Kidney (tissue), 14 donors: ENCODE results near the gene LRRC57. TPM values are rescaled to one million over a fixed set of nuclear protein-coding genes. Genes with fewer than 3 reads are reported as not detected.
A peak's percentile ranks its signal among the peaks of the same experiment; 100 is the strongest.

Experiments
- DNase-seq, 5 donors: peaks; one replicate each; pipeline ENCODE4 v3.0.0-alpha.2; 2013 to 2020
- FAIRE-seq: peaks from 2 replicates; lab custom pipeline; 2012; peaks lifted over from hg19 to GRCh38; lab: Jason Lieb, UNC
- H3K27ac ChIP-seq, 2 donors: one replicate each; pipeline ENCODE4 v1.7.0; 2013; ENCODE audit warnings: low read depth in 2 of 2, low read length in 2 of 2, inconsistent platforms in 1 of 2
- H3K27me3 ChIP-seq: one replicate; pipeline ENCODE4 v1.7.1; 2013; ENCODE audit warnings: low read length, inconsistent platforms; ENCODE audit not compliant: control insufficient read depth, insufficient read depth
- H3K36me3 ChIP-seq, 3 donors: one replicate each; pipeline versions ENCODE4 v1.7.0 to v1.7.1; 2013; ENCODE audit warnings: low read length in 3 of 3, control low read depth in 1 of 3, inconsistent platforms in 1 of 3; ENCODE audit not compliant: insufficient read depth in 3 of 3, control insufficient read depth in 2 of 3
- H3K4me1 ChIP-seq, 3 donors: one replicate each; pipeline versions ENCODE4 v1.7.0 to v1.7.1; 2013; ENCODE audit warnings: low read length in 3 of 3, inconsistent platforms in 1 of 3, low read depth in 1 of 3; ENCODE audit not compliant: control insufficient read depth in 2 of 3, insufficient read depth in 2 of 3
- H3K4me3 ChIP-seq, 3 donors: one replicate each; pipeline versions ENCODE4 v1.7.0 to v1.8.1; 2013; ENCODE audit warnings: low read length in 3 of 3, control low read depth in 1 of 3, inconsistent platforms in 1 of 3
- H3K9ac ChIP-seq, 3 donors: one replicate each; pipeline versions ENCODE4 v1.7.0 to v1.7.1; 2013; ENCODE audit warnings: low read length in 3 of 3, control low read depth in 1 of 3, inconsistent platforms in 1 of 3
- H3K9me3 ChIP-seq, 3 donors: one replicate each; pipeline versions ENCODE4 v1.7.0 to v1.7.1; 2013; ENCODE audit warnings: low read length in 3 of 3, control low read depth in 1 of 3, inconsistent platforms in 1 of 3; ENCODE audit not compliant: control insufficient read depth in 2 of 3, insufficient read depth in 1 of 3
- intact Hi-C: fragments of 100-400 bp; cut with DNase I; formaldehyde crosslinking; loops from one replicate; pipeline ENCODE4 v1.11.1; 2022
- polyA plus RNA-seq: library from polyadenylated mRNA; stranded (reverse); fragments of 350-450 nt; fragmentation: Illumina TruSeq; extraction: RNeasy Lipid Tissue Mini Kit (QIAGEN cat#74804); gene quantifications from one replicate; pipeline ENCODE4 v1.2.3, GENCODE V29; 2014; ENCODE audit warnings: low read depth, low replicate concordance; ENCODE audit not compliant: insufficient read depth
- total RNA-seq: library from RNA; stranded (reverse); fragmentation: NEBNext Ultra II Directional; extraction: Animal tissue kit (Norgen Biotek cat#: 25700); gene quantifications from one replicate; pipeline ENCODE4 v1.2.1, GENCODE V29; 2021
- TF ChIP-seq, protein P1 (sequence below): IDR thresholded peaks from 3 replicates; pipeline ENCODE4 v1.5.1; 2012; ENCODE audit warnings: mild to moderate bottlenecking, moderate library complexity, borderline replicate concordance; ENCODE audit not compliant: insufficient read depth; ENCODE audit errors: extremely low read depth
- donor health status: control.
- donor health status: control.
- donor health status: control.
- donor health status: control.
- donor health status: control.
- donor health status: DM: yes; HTN: yes; CAD: no.
- donor health status: Normal renal cell carcinoma (clear cell type).

Gene LRRC57
- total and polyA plus RNA-seq, 2 donors from 2014 or later: 8.6 to 21.1 TPM

DNA sequence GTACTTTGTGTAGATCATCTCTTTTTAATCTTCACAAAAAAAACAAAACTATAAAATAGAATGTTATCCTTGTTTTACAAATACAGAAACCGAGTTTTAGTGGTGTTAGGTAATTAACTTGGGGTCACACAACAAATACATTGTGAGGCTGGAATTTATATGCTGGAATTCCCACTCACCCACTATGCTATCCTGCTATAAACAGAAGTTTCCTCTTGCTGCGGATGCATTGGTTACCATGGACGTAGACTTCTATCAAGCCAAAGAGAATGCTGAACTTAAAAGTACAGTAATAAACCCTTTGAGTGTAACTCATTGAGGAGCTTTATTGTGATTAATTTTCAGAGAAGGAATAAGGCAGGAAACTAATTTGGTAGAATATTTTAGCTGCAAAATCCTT is 44.0 kb downstream of the LRRC57 start:
- DNase-seq: peak in 1 of 5 donors; percentile 18
- intact Hi-C loops: no loop called here

DNA sequence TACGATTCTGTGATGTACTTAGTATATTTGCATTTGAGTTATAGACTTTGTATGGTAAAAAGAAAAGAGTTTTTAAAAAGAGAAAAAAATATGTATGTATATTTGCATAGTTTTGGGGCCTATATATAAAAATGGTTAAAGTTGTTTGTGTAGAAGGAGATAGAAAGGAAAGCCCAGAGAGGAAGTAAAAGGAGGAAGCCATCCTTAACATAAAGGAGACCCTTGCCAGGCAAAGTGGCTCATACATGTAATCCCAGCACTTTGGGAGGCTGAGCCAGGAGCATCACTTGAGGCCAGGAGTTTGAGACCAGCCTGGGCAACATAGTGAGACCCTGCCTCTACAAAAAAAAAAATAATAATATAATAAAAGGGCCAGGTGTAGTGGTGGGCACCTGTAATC is 44.8 kb downstream of the LRRC57 start:
- DNase-seq (no peak), FAIRE-seq (no peak)
- no peak overlapping the region for H3K4me3 ChIP-seq
- H3K27me3 ChIP-seq: no peaks in the 10 kb centered on the region
- H3K27ac ChIP-seq: no peak overlapping the region
- H3K9ac ChIP-seq: no peak overlapping the region
- intact Hi-C loops: no loop called here
- no peaks in the 10 kb centered on the region for H3K36me3 ChIP-seq
- peaks cover 0 to 9% (median 6%) of the 10 kb centered on the region in 3 donors for H3K4me1 ChIP-seq
- TF ChIP-seq, protein P1, sequence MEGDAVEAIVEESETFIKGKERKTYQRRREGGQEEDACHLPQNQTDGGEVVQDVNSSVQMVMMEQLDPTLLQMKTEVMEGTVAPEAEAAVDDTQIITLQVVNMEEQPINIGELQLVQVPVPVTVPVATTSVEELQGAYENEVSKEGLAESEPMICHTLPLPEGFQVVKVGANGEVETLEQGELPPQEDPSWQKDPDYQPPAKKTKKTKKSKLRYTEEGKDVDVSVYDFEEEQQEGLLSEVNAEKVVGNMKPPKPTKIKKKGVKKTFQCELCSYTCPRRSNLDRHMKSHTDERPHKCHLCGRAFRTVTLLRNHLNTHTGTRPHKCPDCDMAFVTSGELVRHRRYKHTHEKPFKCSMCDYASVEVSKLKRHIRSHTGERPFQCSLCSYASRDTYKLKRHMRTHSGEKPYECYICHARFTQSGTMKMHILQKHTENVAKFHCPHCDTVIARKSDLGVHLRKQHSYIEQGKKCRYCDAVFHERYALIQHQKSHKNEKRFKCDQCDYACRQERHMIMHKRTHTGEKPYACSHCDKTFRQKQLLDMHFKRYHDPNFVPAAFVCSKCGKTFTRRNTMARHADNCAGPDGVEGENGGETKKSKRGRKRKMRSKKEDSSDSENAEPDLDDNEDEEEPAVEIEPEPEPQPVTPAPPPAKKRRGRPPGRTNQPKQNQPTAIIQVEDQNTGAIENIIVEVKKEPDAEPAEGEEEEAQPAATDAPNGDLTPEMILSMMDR: no peak
- H3K9me3 ChIP-seq: no peaks in the 10 kb centered on the region

More for the DNA sequence above, 44.0 kb downstream of the LRRC57 start:
- peak overlapping the region in 1 of 2 donors; percentile 30 for H3K27ac ChIP-seq
- H3K36me3 ChIP-seq: no peaks in the 10 kb centered on the region
- TF ChIP-seq, protein P1: no peak
- H3K27me3 ChIP-seq: no peaks in the 10 kb centered on the region
- no peaks in the 10 kb centered on the region for H3K9me3 ChIP-seq
- H3K4me1 ChIP-seq: peaks cover 0 to 6% (median 5%) of the 10 kb centered on the region in 3 donors
- peak overlapping the region in 1 of 3 donors; percentile 28 for H3K4me3 ChIP-seq
- no peak overlapping the region for H3K9ac ChIP-seq
- no peak for FAIRE-seq

DNA sequence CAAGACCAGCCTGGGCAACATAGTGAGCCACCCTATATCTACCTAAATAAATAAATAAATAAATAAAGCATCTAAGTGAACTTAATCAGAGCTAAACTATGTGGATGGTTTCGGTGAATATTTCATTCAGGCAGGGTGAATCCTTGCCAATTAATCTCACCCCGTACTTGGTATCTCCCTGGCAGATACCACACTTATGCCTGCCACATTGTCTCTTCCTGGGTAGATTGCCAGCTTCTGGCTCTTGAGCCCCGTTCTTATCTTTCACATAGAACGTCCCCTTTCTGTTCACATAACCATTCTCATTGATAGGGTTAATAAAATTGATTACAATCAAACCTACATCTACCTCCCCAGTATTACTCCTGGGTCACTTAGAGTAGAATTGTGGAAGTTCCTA is 46.1 kb downstream of the LRRC57 start:
- intact Hi-C loops: no loop called here
- Histone ChIP-seq H3K27me3 (no peaks in the 10 kb centered on the region), H3K27ac (no peak overlapping the region), H3K36me3 (no peaks in the 10 kb centered on the region), H3K9me3 (no peaks in the 10 kb centered on the region), H3K9ac (no peak overlapping the region), H3K4me1 (peaks cover 0 to 16% (median 15%) of the 10 kb centered on the region in 3 donors), H3K4me3 (no peak overlapping the region)
- FAIRE-seq (no peak), DNase-seq (no peak)
- TF ChIP-seq, protein P1: no peak
